Measurements from ENCODE around the gene EP300. TPM values are rescaled to one million over a fixed set of nuclear protein-coding genes. Genes with fewer than 3 reads are reported as not detected.
"Not testable (repeated sequence)": the region's sequence is repeated elsewhere in the genome, so short reads cannot be mapped to it uniquely, and the experiment has no call there.

EP300 gene
- 26.0 TPM for polyA plus RNA-seq

DNA sequence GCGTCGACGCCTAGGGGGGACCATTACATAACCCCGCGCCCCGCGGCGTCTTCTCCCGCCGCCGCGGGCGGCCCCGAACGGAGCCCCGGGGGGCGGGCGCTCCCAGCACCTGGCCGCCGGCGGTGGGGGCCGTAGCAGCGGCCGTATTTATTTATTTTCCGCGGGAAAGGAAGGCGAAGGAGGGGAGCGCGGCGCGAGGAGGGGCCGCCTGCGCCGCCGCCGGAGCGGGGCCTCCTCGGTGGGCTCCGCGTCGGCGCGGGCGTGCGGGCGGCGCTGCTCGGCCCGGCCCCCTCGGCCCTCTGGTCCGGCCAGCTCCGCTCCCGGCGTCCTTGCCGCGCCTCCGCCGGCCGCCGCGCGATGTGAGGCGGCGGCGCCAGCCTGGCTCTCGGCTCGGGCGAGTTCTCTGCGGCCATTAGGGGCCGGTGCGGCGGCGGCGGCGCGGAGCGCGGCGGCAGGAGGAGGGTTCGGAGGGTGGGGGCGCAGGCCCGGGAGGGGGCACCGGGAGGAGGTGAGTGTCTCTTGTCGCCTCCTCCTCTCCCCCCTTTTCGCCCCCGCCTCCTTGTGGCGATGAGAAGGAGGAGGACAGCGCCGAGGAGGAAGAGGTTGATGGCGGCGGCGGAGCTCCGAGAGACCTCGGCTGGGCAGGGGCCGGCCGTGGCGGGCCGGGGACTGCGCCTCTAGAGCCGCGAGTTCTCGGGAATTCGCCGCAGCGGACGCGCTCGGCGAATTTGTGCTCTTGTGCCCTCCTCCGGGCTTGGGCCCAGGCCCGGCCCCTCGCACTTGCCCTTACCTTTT, at the start of gene EP300:
TSS of gene EP300 (plus strand) at position 570 of the 795 bp plus-strand sequence. CDS start 413 bp downstream, outside the sequence.
- H3K27me3 Mint-ChIP-seq = no peaks in the 10 kb centered on the region
- no peaks in the 10 kb centered on the region for H3K36me3 Mint-ChIP-seq
- peaks cover 25 to 31% (median 25%) of the 10 kb centered on the region in 3 donors for H3K4me1 Mint-ChIP-seq
- peak within 1 kb of the TSS; percentile 98 to 99 (median 99) for H3K27ac Mint-ChIP-seq
- peak within 1 kb of the TSS; percentile 97 to 99 (median 98) for H3K4me3 Mint-ChIP-seq
- no peaks in the 10 kb centered on the region for H3K9me3 Mint-ChIP-seq

DNA sequence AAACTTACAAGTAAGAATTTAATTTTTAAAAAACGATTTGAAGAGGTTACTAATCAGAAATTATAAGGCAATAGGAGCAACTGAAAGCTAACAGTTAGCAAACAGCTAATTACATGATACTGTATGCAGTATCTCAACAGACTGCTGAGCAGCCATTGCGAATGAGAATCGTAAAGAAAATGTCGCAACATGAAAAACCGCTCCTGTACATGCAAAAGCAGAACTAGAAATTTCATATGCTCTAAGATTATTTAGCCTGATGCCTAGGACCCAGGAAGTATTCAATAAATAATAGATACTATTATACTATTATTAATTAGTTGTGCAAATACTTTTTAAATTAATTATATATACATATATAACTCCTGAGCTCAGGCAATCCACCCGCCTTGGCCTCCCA, 48.7 kb upstream of the EP300 start:
- Mint-ChIP-seq H3K4me1 (peaks cover 2 to 4% (median 3%) of the 10 kb centered on the region in 3 donors), H3K27ac (no peak overlapping the region), H3K36me3 (no peaks in the 10 kb centered on the region), H3K9me3 (no peaks in the 10 kb centered on the region), H3K4me3 (no peak overlapping the region), H3K27me3 (no peaks in the 10 kb centered on the region)

DNA sequence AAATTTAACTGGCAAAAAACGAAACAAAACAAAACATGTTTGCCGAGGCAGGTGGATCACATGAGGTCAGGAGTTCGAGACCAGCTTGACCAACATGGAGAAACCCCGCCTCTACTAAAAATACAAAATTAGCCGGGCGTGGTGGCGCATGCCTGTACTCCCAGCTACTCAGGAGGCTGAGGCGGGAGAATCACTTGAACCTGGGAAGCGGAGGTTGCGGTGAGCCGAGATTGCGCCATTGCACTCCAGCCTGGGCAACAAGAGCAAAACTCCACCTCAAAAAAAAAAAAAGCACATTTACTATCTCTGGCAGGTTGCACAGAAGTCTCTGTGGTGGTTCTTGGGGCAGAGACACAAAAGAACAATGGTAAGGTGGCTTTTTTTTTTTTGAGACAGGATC, 46.8 kb upstream of the EP300 start:
- H3K4me3 Mint-ChIP-seq, H3K27me3 Mint-ChIP-seq, H3K9me3 Mint-ChIP-seq, H3K27ac Mint-ChIP-seq, H3K36me3 Mint-ChIP-seq, H3K4me1 Mint-ChIP-seq: not testable (repeated sequence)

DNA sequence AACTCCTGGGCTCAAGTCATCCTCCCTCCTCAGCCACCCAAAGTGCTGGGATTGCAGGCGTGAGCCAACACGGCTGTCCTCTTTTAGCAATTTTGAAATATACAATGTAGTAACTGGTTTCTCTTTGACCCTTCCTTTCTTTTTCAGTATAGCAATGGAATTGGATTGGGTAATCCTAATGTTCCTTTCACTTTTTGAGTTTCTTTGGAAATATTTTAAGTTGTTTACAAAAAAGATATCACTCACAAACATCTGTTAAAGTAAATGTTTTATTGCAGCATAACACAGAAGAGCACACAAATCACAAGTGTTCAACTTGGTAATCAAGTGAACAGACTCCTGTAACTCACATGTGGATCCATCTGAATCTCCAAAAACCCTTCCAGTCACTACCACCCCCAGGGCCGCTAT, 44.6 kb upstream of the EP300 start:
- Mint-ChIP-seq H3K4me3 (no peak overlapping the region), H3K4me1 (peaks cover 0 to 2% (median 1%) of the 10 kb centered on the region in 3 donors), H3K36me3 (no peaks in the 10 kb centered on the region), H3K27ac (no peak overlapping the region), H3K27me3 (no peaks in the 10 kb centered on the region), H3K9me3 (no peaks in the 10 kb centered on the region)

DNA sequence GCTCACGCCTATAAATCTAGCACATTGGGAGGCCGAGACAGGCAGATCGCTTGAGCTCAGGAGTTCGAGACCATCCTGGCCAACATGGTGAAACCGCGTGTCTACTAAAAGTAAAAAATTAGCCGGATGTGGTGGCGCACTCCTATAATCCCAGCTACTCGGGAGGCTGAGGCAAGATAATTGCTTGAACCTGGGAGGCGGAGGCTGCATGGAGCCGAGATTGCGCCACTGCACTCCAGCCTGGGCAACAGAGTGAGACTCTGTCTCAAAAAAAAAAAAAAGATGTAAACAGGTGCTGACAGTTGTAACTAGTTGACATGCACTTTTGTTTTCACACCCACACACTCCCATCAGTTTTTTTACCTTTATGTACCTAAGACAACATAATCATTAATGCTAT, 44.0 kb upstream of the EP300 start:
- not testable (repeated sequence) for H3K4me3 Mint-ChIP-seq, H3K36me3 Mint-ChIP-seq, H3K27me3 Mint-ChIP-seq, H3K9me3 Mint-ChIP-seq, H3K4me1 Mint-ChIP-seq, H3K27ac Mint-ChIP-seq

DNA sequence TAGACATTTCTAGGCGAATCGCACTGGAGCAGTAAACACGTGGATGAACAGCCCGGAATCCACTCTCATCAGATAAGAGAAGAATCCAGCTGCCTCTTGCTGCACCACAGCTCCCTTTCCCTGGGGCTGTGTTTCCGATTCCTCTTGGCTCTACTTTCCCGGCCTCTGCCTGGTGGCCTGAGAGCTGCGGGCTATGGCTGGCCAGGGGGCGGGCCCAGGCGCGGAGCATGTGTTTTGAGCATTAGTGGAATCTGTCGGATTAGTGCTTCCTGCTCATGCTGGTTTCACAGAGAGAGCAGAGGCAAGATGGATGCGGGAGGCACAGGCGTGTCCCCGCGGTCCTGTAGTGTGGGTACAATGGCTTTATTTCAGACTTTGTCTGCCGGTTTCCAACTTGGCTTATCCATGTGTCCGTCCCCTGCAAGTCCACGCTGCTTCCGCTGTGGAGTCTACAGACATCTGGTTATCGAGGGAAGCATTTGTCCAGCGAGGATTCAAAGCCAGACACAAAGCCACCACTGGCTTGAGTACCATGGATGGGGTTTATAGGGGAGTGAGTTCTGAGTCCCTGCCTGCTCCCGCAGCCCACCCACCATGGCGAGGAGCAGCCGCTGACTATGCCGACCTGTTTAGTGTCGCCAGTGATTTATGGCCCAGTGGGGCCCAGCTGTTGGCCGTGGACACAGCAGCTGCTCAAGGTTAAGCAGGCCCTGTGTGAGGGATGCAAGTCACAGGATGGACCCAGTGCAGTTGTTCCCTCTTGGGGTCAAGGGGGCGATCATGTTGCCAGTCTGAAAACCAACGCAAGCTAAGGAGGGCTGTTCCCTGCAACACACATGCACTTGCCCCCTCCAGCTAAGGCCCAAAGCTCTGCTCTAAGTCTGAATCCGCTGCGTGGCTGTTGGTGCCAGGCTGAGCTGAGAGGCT, 43.3 kb upstream of the EP300 start:
- Mint-ChIP-seq H3K36me3 (no peaks in the 10 kb centered on the region), H3K9me3 (no peaks in the 10 kb centered on the region), H3K27ac (no peak overlapping the region), H3K27me3 (no peaks in the 10 kb centered on the region), H3K4me3 (peak overlapping the region in 1 of 4 donors; percentile 33), H3K4me1 (peaks cover 0 to 2% (median 1%) of the 10 kb centered on the region in 3 donors)

DNA sequence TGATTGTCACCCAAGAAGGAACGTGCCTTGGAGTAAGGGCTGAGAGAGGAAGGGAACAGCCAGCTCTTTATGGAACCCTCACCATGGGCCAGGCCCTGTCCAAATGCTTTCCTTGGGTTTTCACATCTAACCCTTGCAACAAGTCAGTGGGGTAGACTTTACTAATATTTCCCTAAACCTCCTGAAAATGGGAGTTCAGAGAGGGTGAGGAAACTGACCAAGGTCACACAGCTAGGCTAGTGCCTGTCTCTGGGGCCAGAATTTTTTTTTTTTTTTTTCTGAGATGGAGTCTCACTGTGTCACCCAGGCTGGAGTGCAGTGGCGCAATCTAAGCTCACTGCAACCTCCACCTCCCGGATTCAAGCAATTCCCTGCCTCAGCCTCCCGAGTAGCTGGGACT, 42.6 kb upstream of the EP300 start:
- H3K27ac Mint-ChIP-seq = peak overlapping the region in 1 of 3 donors; percentile 40
- H3K4me1 Mint-ChIP-seq, H3K36me3 Mint-ChIP-seq, H3K9me3 Mint-ChIP-seq, H3K4me3 Mint-ChIP-seq, H3K27me3 Mint-ChIP-seq: not testable (repeated sequence)

DNA sequence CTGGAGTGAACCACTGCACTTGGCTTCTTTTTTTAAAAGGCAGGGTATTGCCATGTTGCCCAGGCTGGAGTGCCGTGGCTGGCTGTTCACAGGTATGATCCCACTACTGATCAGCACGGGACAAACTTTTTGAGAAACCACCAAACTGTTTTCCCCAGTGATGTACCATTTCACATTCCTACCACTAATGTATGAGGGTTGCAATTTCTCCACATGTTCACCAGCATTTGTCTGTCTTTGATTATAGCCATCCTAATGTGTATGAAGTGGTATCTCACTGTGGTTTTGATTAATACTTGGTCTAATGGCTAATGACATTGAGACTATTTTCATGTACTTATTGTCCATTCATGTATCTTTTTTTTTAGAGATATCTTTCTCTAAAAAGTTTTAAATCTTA, 41.5 kb upstream of the EP300 start:
- no peak overlapping the region for H3K27ac Mint-ChIP-seq
- H3K27me3 Mint-ChIP-seq = no peaks in the 10 kb centered on the region
- H3K36me3 Mint-ChIP-seq = no peaks in the 10 kb centered on the region
- H3K4me3 Mint-ChIP-seq = no peak overlapping the region
- no peaks in the 10 kb centered on the region for H3K9me3 Mint-ChIP-seq
- peaks cover 0 to 1% (median 0%) of the 10 kb centered on the region in 3 donors for H3K4me1 Mint-ChIP-seq

DNA sequence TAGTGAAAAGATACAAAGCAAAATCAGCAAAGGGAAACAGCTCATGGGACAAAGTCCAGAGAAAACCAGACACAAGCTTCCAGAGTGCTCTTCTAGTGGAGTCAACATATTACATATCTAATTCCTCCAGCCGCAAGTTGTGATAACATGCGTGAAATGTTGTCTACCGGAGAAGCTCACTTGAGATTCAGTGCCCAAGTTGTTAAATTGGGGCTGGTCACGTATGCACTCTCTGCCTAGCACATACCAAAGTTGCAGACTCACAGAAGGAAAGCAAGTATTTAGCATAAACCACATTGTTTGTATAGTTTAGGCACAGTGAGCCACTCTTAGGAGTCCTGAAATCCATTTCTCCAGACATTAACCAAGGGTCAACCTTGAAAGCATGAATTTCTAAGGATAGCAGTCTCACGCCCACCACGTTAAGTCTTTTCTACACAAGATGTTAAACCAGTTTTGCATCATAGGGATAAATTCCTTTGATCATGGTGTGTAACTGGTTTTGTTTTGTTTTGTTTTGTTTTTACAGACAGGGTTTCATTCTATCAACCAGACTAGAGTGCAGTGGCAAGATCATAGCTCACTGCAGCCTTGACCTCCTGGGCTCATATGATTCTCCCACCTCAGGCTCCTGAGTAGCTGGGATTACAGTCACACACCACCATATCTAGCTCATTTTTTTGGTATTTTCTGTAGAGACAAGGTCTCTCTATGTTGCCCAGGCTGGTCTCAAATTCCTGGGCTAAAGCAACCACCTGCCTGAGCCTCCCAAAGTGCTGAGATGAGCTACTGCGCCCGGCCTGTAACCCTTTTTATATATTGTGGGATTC, 39.5 kb upstream of the EP300 start:
- no peaks in the 10 kb centered on the region for H3K9me3 Mint-ChIP-seq
- no peak overlapping the region for H3K27ac Mint-ChIP-seq
- H3K4me3 Mint-ChIP-seq = no peak overlapping the region
- no peaks in the 10 kb centered on the region for H3K36me3 Mint-ChIP-seq
- H3K27me3 Mint-ChIP-seq = no peaks in the 10 kb centered on the region
- no peaks in the 10 kb centered on the region for H3K4me1 Mint-ChIP-seq

DNA sequence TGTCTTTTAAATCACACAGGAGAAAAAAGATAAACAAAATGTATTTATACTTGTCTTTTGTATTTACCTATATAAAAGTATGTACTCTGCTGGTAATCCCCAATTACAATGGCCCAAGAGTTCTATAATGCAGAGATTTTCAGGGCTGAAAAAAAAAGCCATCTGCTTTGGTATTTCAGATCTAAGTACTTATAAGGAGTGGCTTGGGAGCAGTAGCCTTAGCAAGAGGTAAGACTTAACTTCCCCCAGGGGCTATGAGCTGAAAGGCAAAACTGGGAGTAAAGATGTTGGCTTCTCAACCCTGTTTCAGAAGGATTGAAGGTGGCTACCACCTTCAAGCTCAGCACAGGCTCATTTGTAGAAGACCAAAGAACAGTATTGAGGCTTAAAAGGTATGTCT, 35.3 kb upstream of the EP300 start:
- H3K9me3 Mint-ChIP-seq = no peaks in the 10 kb centered on the region
- peak overlapping the region in 1 of 3 donors; percentile 53 for H3K27ac Mint-ChIP-seq
- H3K4me3 Mint-ChIP-seq = no peak overlapping the region
- H3K27me3 Mint-ChIP-seq = no peaks in the 10 kb centered on the region
- no peaks in the 10 kb centered on the region for H3K4me1 Mint-ChIP-seq
- no peaks in the 10 kb centered on the region for H3K36me3 Mint-ChIP-seq

DNA sequence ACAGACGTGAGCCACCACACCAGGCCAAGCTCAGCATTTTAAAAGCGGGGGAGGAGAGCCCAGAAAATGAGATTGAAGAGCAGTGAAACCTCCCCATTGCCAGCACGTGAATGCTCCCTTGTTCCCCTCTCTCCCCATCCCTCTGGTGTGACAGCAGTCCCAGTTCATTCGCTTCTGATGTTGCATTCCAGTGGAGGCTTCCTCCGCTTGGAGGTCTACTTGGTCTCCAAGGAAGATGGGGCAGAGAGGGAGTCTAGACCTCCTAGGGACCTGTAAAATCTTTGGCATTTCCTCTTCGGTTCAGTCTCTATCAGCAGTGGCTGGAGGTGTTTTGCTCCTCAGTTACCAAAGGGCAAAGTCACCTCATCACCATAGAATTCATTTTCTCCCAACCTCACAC, 30.2 kb upstream of the EP300 start:
- Mint-ChIP-seq H3K27ac (no peak overlapping the region), H3K4me1 (peaks cover 0 to 7% (median 1%) of the 10 kb centered on the region in 3 donors), H3K4me3 (no peak overlapping the region), H3K36me3 (no peaks in the 10 kb centered on the region), H3K27me3 (no peaks in the 10 kb centered on the region), H3K9me3 (no peaks in the 10 kb centered on the region)

DNA sequence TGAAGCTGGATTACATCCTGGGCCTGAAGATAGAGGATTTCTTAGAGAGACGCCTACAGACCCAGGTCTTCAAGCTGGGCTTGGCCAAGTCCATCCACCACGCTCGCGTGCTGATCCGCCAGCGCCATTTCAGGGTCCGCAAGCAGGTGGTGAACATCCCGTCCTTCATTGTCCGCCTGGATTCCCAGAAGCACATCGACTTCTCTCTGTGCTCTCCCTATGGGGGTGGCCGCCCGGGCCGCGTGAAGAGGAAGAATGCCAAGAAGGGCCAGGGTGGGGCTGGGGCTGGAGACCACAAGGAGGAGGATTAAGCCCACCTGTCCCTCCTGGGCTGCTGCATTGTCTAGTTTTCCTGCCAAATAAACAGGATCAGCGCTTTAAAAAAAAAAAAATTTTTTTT, 28.1 kb upstream of the EP300 start:
- not testable (repeated sequence) for H3K27me3 Mint-ChIP-seq, H3K4me3 Mint-ChIP-seq, H3K36me3 Mint-ChIP-seq, H3K27ac Mint-ChIP-seq, H3K9me3 Mint-ChIP-seq
- peaks cover 13 to 18% (median 14%) of the 10 kb centered on the region in 3 donors for H3K4me1 Mint-ChIP-seq

DNA sequence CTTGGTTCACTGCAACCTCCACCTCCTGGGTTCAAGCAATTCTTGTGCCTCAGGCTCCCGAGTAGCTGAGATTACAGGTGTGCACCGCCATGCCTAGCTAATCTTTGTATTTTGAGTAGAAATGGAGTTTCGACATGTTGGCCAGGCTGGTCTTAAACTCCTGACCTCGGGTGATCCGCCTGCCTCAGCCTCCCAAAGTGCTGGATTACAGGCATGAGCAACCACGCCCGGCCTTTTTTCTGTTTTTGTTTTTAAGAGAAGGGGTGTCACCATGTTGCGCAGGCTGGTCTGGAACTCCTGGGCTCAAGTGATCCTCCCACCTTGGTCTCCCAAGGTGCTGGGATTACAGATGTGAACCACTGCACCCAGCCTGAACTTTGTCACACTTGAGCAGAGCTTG, 26.1 kb upstream of the EP300 start:
- not testable (repeated sequence) for H3K36me3 Mint-ChIP-seq, H3K27me3 Mint-ChIP-seq, H3K27ac Mint-ChIP-seq, H3K9me3 Mint-ChIP-seq, H3K4me3 Mint-ChIP-seq
- peaks cover 16 to 18% (median 17%) of the 10 kb centered on the region in 3 donors for H3K4me1 Mint-ChIP-seq

DNA sequence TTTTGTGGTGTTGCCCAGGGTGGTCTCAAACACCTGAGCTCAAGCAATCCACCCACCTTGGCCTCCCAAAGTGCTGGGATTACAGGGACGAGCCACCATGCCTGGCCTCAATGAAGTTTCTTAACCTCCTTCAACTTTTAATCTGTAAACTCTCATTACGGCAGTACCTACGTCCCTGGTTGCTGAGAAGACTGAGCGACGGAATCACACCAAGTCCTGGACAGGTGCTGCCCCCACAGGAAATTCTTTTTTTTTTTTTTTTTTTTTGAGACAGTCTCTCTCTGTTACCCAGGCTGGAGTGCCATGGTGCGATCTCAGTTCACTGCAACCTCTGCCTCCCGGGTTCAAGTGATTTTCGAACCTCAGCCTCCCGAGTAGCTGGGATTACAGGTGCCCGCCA, 24.4 kb upstream of the EP300 start:
- not testable (repeated sequence) for H3K9me3 Mint-ChIP-seq, H3K27me3 Mint-ChIP-seq, H3K36me3 Mint-ChIP-seq
- H3K4me3 Mint-ChIP-seq = peak overlapping the region in 3 of 4 donors; percentile 33 to 76 (median 73)
- H3K4me1 Mint-ChIP-seq = peaks cover 17 to 20% (median 18%) of the 10 kb centered on the region in 3 donors
- H3K27ac Mint-ChIP-seq = peak overlapping the region; percentile 61 to 71 (median 64)
